ENCODE data around the gene IL17C. TPM values are rescaled to one million over a fixed set of nuclear protein-coding genes. Genes with fewer than 3 reads are reported as not detected.
A peak's percentile ranks its signal among the peaks of the same experiment; 100 is the strongest.

IL17C gene
- total and polyA plus RNA-seq, 5 donors from 2014 or later: 1.2 TPM; not detected in 4

- no peaks in the 10 kb centered on the region for H3K9me3 ChIP-seq (ENCODE audit: control insufficient read depth in 2 of 2, low read length in 2 of 2)
- Mint-ChIP-seq H3K9me3 (no peaks in the 10 kb centered on the region), H3K4me3 (no peak overlapping the region), H3K4me1 (peaks cover 7 to 20% (median 13%) of the 10 kb centered on the region in 4 donors), H3K27ac (no peak overlapping the region), H3K27me3 (no peaks in the 10 kb centered on the region), H3K36me3 (peaks cover 5% of the 10 kb centered on the region)
- H3K4me3 ChIP-seq (ENCODE audit: low read depth, low read length): no peak overlapping the region
- peaks cover 18% of the 10 kb centered on the region for H3K4me1 ChIP-seq (ENCODE audit: control insufficient read depth, insufficient read depth, low read length, poor library complexity, severe bottlenecking)
- H3K36me3 ChIP-seq (ENCODE audit: control insufficient read depth, insufficient read depth, low read length): no peaks in the 10 kb centered on the region
- ATAC-seq (ENCODE audit: low read depth in 2 of 2): no peak
- no peak overlapping the region for H3K27ac ChIP-seq (ENCODE audit: insufficient read depth, low read length, poor library complexity, severe bottlenecking)
- no peaks in the 10 kb centered on the region for H3K27me3 ChIP-seq (ENCODE audit: control insufficient read depth, insufficient read depth, low read length)
- no peak for DNase-seq
Measured at GRCh38 chr16:88659160-88659559, 20.8 kb downstream of the IL17C start.

GRCh38 chr16:88661468-88661867 is 23.1 kb downstream of the IL17C start:
- Mint-ChIP-seq H3K4me1 (peaks cover 7 to 29% (median 13%) of the 10 kb centered on the region in 4 donors), H3K4me3 (peak overlapping the region; percentile 7 to 93 (median 72)), H3K9me3 (no peaks in the 10 kb centered on the region), H3K36me3 (no peaks in the 10 kb centered on the region), H3K27me3 (no peaks in the 10 kb centered on the region), H3K27ac (peak overlapping the region in 1 of 3 donors; percentile 85)
- H3K9me3 ChIP-seq (ENCODE audit: control insufficient read depth in 2 of 2, low read length in 2 of 2): no peaks in the 10 kb centered on the region
- no peaks in the 10 kb centered on the region for H3K27me3 ChIP-seq (ENCODE audit: control insufficient read depth, insufficient read depth, low read length)
- DNase-seq: no peak
- H3K4me3 ChIP-seq (ENCODE audit: low read depth, low read length): peak overlapping the region; percentile 26
- ATAC-seq (ENCODE audit: low read depth in 2 of 2): no peak
- H3K27ac ChIP-seq (ENCODE audit: insufficient read depth, low read length, poor library complexity, severe bottlenecking): no peak overlapping the region
- peaks cover 19% of the 10 kb centered on the region for H3K4me1 ChIP-seq (ENCODE audit: control insufficient read depth, insufficient read depth, low read length, poor library complexity, severe bottlenecking)
- H3K36me3 ChIP-seq (ENCODE audit: control insufficient read depth, insufficient read depth, low read length): no peaks in the 10 kb centered on the region

- H3K4me3 ChIP-seq (ENCODE audit: low read depth, low read length): peak overlapping the region; percentile 59
- peaks cover 19% of the 10 kb centered on the region for H3K4me1 ChIP-seq (ENCODE audit: control insufficient read depth, insufficient read depth, low read length, poor library complexity, severe bottlenecking)
- Mint-ChIP-seq H3K4me1 (peaks cover 7 to 29% (median 13%) of the 10 kb centered on the region in 4 donors), H3K9me3 (no peaks in the 10 kb centered on the region), H3K27ac (peak overlapping the region; percentile 64 to 90 (median 85)), H3K27me3 (no peaks in the 10 kb centered on the region), H3K4me3 (peak overlapping the region; percentile 84 to 95 (median 92)), H3K36me3 (peaks cover 2% of the 10 kb centered on the region)
- no peaks in the 10 kb centered on the region for H3K9me3 ChIP-seq (ENCODE audit: control insufficient read depth in 2 of 2, low read length in 2 of 2)
- DNase-seq (peak in 2 of 3 donors; percentile 16 to 27), ATAC-seq (ENCODE audit: low read depth in 2 of 2) (no peak)
- H3K27me3 ChIP-seq (ENCODE audit: control insufficient read depth, insufficient read depth, low read length): no peaks in the 10 kb centered on the region
- peak overlapping the region; percentile 88 for H3K27ac ChIP-seq (ENCODE audit: insufficient read depth, low read length, poor library complexity, severe bottlenecking)
- no peaks in the 10 kb centered on the region for H3K36me3 ChIP-seq (ENCODE audit: control insufficient read depth, insufficient read depth, low read length)
Measured at GRCh38 chr16:88662222-88662842, 24.0 kb downstream of the IL17C start.

GRCh38 chr16:88662843-88663606 is 24.7 kb downstream of the IL17C start, which contains the start of gene MVD:
Gene MVD, minus strand, starts transcription at chr16:88663091. Its CDS starts 11 bp downstream, at chr16:88663080.
- H3K36me3 Mint-ChIP-seq: peaks cover 3% of the 10 kb centered on the region
- ATAC-seq (ENCODE audit: low read depth in 2 of 2) (peak; percentile 98 to 99), DNase-seq (peak; percentile 95 to 98 (median 95))
- Histone ChIP-seq H3K36me3 (ENCODE audit: control insufficient read depth, insufficient read depth, low read length) (no peaks in the 10 kb centered on the region), H3K27me3 (ENCODE audit: control insufficient read depth, insufficient read depth, low read length) (no peaks in the 10 kb centered on the region), H3K4me3 (ENCODE audit: low read depth, low read length) (peak within 1 kb of the TSS; percentile 59), H3K4me1 (ENCODE audit: control insufficient read depth, insufficient read depth, low read length, poor library complexity, severe bottlenecking) (peaks cover 19% of the 10 kb centered on the region), H3K27ac (ENCODE audit: insufficient read depth, low read length, poor library complexity, severe bottlenecking) (peak within 1 kb of the TSS; percentile 88), H3K9me3 (ENCODE audit: control insufficient read depth in 2 of 2, low read length in 2 of 2) (no peaks in the 10 kb centered on the region)
- H3K4me1 Mint-ChIP-seq: peaks cover 7 to 29% (median 13%) of the 10 kb centered on the region in 4 donors
- peak within 1 kb of the TSS; percentile 93 to 95 (median 94) for H3K4me3 Mint-ChIP-seq
- no peaks in the 10 kb centered on the region for H3K27me3 Mint-ChIP-seq
- H3K27ac Mint-ChIP-seq: peak within 1 kb of the TSS; percentile 85 to 96 (median 93)
- H3K9me3 Mint-ChIP-seq: no peaks in the 10 kb centered on the region

GRCh38 chr16:88665148-88665547 is 26.8 kb downstream of the IL17C start:
- no peaks in the 10 kb centered on the region for H3K36me3 ChIP-seq (ENCODE audit: control insufficient read depth, insufficient read depth, low read length)
- Mint-ChIP-seq H3K27me3 (no peaks in the 10 kb centered on the region), H3K4me1 (peaks cover 7 to 29% (median 13%) of the 10 kb centered on the region in 4 donors), H3K9me3 (no peaks in the 10 kb centered on the region), H3K27ac (peak overlapping the region in 1 of 3 donors; percentile 44), H3K4me3 (peak overlapping the region; percentile 60 to 82 (median 68)), H3K36me3 (peaks cover 3% of the 10 kb centered on the region)
- no peak overlapping the region for H3K27ac ChIP-seq (ENCODE audit: insufficient read depth, low read length, poor library complexity, severe bottlenecking)
- DNase-seq (no peak), ATAC-seq (ENCODE audit: low read depth in 2 of 2) (no peak)
- H3K9me3 ChIP-seq (ENCODE audit: control insufficient read depth in 2 of 2, low read length in 2 of 2): no peaks in the 10 kb centered on the region
- H3K4me1 ChIP-seq (ENCODE audit: control insufficient read depth, insufficient read depth, low read length, poor library complexity, severe bottlenecking): peaks cover 19% of the 10 kb centered on the region
- H3K27me3 ChIP-seq (ENCODE audit: control insufficient read depth, insufficient read depth, low read length): no peaks in the 10 kb centered on the region
- H3K4me3 ChIP-seq (ENCODE audit: low read depth, low read length): no peak overlapping the region

- ATAC-seq (ENCODE audit: low read depth in 2 of 2) (no peak), DNase-seq (no peak)
- Histone ChIP-seq H3K27me3 (ENCODE audit: control insufficient read depth, insufficient read depth, low read length) (no peaks in the 10 kb centered on the region), H3K36me3 (ENCODE audit: control insufficient read depth, insufficient read depth, low read length) (no peaks in the 10 kb centered on the region), H3K9me3 (ENCODE audit: control insufficient read depth in 2 of 2, low read length in 2 of 2) (no peaks in the 10 kb centered on the region), H3K27ac (ENCODE audit: insufficient read depth, low read length, poor library complexity, severe bottlenecking) (no peak overlapping the region), H3K4me1 (ENCODE audit: control insufficient read depth, insufficient read depth, low read length, poor library complexity, severe bottlenecking) (peaks cover 19% of the 10 kb centered on the region), H3K4me3 (ENCODE audit: low read depth, low read length) (no peak overlapping the region)
- Mint-ChIP-seq H3K4me3 (peak overlapping the region in 2 of 4 donors; percentile 62 to 73), H3K9me3 (no peaks in the 10 kb centered on the region), H3K36me3 (peaks cover 3% of the 10 kb centered on the region), H3K4me1 (peaks cover 7 to 29% (median 13%) of the 10 kb centered on the region in 4 donors), H3K27ac (no peak overlapping the region), H3K27me3 (no peaks in the 10 kb centered on the region)
Measured at GRCh38 chr16:88665570-88665969, 27.2 kb downstream of the IL17C start.

GRCh38 chr16:88667461-88667860 is 29.1 kb downstream of the IL17C start:
- Histone ChIP-seq H3K36me3 (ENCODE audit: control insufficient read depth, insufficient read depth, low read length) (no peaks in the 10 kb centered on the region), H3K27ac (ENCODE audit: insufficient read depth, low read length, poor library complexity, severe bottlenecking) (no peak overlapping the region), H3K4me1 (ENCODE audit: control insufficient read depth, insufficient read depth, low read length, poor library complexity, severe bottlenecking) (peaks cover 12% of the 10 kb centered on the region), H3K27me3 (ENCODE audit: control insufficient read depth, insufficient read depth, low read length) (no peaks in the 10 kb centered on the region), H3K9me3 (ENCODE audit: control insufficient read depth in 2 of 2, low read length in 2 of 2) (no peaks in the 10 kb centered on the region), H3K4me3 (ENCODE audit: low read depth, low read length) (no peak overlapping the region)
- peaks cover 0 to 17% (median 2%) of the 10 kb centered on the region in 4 donors for H3K4me1 Mint-ChIP-seq
- H3K27ac Mint-ChIP-seq: no peak overlapping the region
- no peaks in the 10 kb centered on the region for H3K27me3 Mint-ChIP-seq
- H3K4me3 Mint-ChIP-seq: no peak overlapping the region
- peaks cover 3% of the 10 kb centered on the region for H3K36me3 Mint-ChIP-seq
- no peaks in the 10 kb centered on the region for H3K9me3 Mint-ChIP-seq
- ATAC-seq (ENCODE audit: low read depth in 2 of 2) (no peak), DNase-seq (no peak)
